HG03439 (cell line): Measurements from ENCODE around the gene CSAD.
"Not testable (repeated sequence)": the region's sequence is repeated elsewhere in the genome, so short reads cannot be mapped to it uniquely, and the experiment has no call there.

ENCODE experiments used
- ATAC-seq: cut with Tn5 transposase; IDR thresholded peaks from one replicate; pipeline ENCODE4 v1.9.1; 2021; ENCODE audit warnings: mild to moderate bottlenecking, moderate library complexity; ENCODE audit not compliant: unreplicated experiment

Gene CSAD

GRCh38 chr12:53181935-53182334 lies 1.2 kb upstream of the CSAD start:
- ATAC-seq = no peak

DNA sequence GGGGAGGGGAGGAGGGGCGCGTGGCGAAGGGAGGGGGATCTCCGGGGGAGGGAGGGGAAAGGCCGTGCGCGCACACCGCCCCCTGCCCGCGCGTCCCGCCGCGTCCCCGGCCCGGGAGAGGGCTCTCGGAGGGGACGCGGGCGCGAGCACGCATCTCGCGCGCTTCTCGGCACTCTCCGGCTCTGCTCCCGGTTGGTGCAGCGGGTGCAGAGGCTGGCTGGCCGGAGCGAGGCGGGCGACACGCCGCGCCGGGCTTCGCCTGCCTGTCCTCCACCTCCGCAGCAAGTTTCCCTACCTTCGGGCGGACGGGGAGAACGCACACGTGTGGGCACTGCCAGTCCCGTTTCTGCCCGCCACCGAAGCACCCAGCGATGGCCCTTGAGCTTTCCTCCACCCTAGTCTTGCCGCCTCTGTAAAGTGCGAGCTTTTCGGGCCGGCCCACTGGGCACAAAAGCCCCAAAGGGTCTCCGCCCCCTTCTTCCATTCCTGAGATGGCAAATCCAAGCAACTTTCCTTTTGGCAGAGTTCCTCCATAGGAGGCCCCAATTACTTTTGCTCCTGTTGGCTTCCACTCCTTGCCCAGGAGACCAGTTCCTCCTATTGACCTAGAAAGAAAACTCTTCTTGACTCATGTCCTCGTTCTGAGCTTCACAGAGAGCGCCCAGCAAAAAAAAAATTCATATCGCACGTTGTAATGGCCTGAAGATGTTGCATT lies 363 bp upstream of the CSAD start:
- peak; percentile 45 for ATAC-seq

DNA sequence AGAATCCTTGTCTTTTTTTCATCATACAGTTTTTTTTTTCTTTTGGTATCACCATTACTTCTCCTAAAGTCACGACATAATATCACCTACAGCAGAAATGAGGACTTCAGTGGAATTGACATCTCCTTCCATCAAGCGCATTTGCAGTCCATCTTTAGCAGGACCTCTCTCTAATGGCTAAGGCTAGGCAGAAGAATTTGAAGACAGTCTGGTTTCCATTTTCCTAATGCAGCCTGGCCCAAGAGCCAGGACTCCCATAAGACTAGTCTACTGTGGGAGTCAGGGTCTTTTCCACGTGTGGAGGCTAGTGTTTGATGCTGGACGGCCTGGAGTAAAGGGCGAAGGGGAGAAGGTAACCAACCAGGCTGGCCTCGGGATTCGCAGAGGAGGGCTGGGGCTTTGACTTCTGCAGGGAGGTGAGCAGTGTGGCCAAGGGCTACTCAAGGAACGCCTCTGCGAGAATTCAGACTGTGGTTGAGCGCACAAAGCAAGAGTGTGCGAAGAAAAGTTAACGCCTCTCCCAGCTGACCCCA lies 972 bp downstream of the CSAD start:
- ATAC-seq = peak; percentile 15

DNA sequence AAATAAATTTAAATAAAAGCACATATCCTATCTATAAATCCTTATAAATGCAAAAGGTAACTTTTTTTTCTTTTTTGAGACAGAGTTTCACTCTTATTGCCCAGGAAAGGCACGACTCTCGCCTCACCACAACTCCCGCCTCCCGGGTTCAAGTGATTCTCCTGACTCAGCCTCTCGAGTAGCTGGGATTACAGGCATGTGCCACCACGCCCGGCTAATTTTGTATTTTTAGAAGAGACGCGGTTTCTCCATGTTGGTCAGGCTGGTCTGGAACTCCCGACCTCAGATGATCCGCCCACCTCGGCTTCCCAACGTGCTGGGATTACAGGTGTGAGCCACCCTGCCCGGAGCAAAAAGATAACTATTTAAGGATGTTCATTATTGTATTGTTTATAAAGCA lies 1.9 kb downstream of the CSAD start:
- ATAC-seq = not testable (repeated sequence)

DNA sequence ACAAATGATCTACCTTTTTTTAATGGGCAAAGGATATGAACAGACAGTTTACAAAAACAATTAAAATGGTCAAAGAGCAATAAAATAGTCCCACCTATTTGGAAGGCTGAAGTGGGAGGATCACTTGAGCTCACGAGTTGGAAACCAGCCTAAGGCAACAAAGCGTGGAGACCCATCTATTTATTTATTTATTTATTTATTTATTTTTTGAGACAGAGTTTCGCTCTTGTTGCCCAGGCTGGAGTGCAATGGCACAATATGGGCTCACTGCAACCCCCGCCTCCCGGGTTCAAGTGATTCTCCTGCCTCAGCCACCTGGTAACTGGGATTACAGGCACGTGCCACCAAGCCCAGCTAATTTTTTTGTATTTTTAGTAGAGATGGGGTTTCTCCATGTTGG lies 3.3 kb downstream of the CSAD start:
- ATAC-seq = not testable (repeated sequence)

GRCh38 chr12:53176750-53177149 lies 4.0 kb downstream of the CSAD start:
- ATAC-seq = no peak

- ATAC-seq = no peak
Measured at GRCh38 chr12:53174881-53175491, 5.7 kb downstream of the CSAD start.

- no peak for ATAC-seq
Measured at GRCh38 chr12:53173085-53173715, 7.5 kb downstream of the CSAD start.

GRCh38 chr12:53172352-53172751 lies 8.4 kb downstream of the CSAD start:
- no peak for ATAC-seq

DNA sequence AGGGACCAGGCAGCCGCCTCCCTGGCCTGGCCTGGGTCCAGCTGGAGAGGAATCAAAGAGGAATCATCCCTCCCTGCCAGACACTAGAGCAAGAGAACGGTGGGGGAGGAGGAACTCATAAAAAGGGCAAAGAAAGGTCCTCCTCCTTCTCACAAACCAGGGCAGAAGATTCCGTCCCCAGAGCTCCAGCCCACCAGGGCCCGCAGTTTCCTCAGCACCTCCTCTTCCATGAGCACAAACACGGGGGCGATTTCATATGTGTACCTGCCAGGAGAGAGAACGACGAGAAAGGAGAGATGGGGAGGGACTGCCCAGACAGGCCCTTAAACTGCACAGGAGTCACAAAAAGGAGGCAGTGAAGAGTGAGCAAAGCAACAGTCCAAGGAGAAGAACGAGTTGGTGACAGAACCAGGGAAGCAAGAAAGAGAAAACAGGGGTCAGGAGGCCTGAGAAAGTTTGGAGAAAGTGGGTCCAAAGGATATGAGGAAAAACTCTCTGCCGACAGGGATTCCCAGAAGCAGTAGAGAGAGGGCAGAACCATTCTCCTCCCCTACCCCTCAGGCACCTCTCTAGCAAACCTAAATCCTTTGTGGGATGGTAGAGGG lies 8.9 kb downstream of the CSAD start:
- ATAC-seq = no peak

DNA sequence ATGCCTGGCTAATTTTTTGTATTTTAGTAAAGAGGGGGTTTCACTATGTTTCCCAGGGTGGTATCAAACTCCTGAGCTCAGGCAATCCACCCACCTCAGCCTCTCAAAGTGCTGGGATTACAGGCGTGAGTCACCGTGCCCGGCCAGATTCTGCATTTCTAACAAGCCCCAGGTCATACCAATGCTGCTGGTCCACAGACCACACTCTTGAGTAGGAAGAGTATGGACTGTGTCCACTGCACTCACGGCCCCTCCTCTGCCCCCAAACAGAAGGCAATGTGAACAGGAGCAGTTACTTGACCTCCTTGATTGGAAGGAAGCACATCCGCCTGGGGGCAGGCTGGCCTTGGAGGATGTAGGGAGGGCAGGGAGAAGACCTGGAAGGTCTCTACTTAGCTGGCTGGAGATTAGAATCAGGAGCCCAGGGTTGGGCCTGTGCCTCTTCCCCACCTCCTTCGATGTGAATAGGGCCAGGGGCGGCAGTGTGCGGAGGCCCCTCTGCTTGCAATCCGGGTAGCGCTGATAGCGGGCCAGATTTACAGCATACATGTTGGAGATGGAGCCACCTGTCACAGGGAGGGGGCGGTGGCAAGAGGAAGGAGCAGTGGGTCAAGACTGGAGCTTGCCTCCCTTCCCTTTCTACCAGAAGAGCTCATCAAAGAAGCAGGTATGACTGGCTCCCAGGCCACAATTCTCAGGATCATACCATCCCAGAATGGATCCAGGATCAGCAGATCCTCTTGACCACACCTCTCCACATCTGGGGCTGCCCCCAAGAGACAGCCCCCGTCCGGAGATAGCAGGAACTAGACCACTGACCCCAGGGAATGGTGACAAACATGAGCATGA lies 9.6 kb downstream of the CSAD start:
- no peak for ATAC-seq

- ATAC-seq = no peak
Measured at GRCh38 chr12:53170215-53170614, 10.5 kb downstream of the CSAD start.

GRCh38 chr12:53169644-53170043 lies 11.1 kb downstream of the CSAD start:
- ATAC-seq = no peak

GRCh38 chr12:53166837-53167236 lies 13.9 kb downstream of the CSAD start:
- no peak for ATAC-seq

- ATAC-seq = not testable (repeated sequence)
Measured at GRCh38 chr12:53163008-53163407, 17.7 kb downstream of the CSAD start.

- no peak for ATAC-seq
Measured at GRCh38 chr12:53161119-53161911, 19.4 kb downstream of the CSAD start.

GRCh38 chr12:53160673-53161072 lies 20.1 kb downstream of the CSAD start:
- ATAC-seq = no peak

DNA sequence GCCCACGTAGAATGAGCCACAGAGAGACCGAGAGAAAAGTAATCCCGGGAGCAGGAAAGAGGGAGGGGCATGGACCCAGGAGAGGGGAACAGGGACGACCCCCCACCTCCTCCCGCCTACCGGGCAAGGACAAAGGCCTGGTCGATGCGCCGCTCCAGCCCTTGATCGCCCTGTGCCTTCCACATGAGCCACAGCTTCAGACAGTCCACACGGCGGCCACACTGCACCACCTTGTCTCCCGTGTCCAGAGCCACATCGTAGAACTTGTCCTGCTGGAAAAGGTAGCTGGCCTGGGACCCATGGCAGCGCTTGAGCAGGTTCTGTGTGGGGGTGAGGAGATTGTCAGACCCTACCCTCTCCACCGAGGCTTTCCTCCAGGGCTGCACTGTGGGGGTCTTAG lies 20.7 kb downstream of the CSAD start:
- ATAC-seq = no peak

GRCh38 chr12:53159195-53159839 lies 21.4 kb downstream of the CSAD start:
- no peak for ATAC-seq
